GM19099 (cell line): ENCODE measurements around the gene CHRNE.
A peak's percentile ranks its signal among the peaks of the same experiment; 100 is the strongest.

Source experiments
- POLR2A ChIP-seq: IDR thresholded peaks from 3 replicates; pipeline ENCODE4 v1.6.1; 2011; ENCODE audit warnings: low read depth; ENCODE audit not compliant: insufficient read length; ENCODE audit errors: extremely low read depth

CHRNE gene

GRCh38 chr17:4942760-4943508 is 40.0 kb upstream of the CHRNE start:
- TF ChIP-seq POLR2A: peak; percentile 21

GRCh38 chr17:4941319-4941610 is 38.4 kb upstream of the CHRNE start:
- no peak for TF ChIP-seq POLR2A

- no peak for TF ChIP-seq POLR2A
These were observed 37.8 kb upstream of the CHRNE start for GRCh38 chr17:4940555-4941318.

- TF ChIP-seq POLR2A: peak; percentile 92
These were observed 37.1 kb upstream of the CHRNE start, which contains the start of the genes RNF167 and SLC25A11 for GRCh38 chr17:4939796-4940554. Gene RNF167, plus strand, starts transcription at chr17:4940268. Its CDS starts 642 bp downstream, at chr17:4940910. Gene SLC25A11, minus strand, starts transcription at chr17:4940046. Its CDS starts 136 bp downstream, at chr17:4939910.

- TF ChIP-seq POLR2A: no peak
These were observed 36.6 kb upstream of the CHRNE start for GRCh38 chr17:4939546-4939795.

GRCh38 chr17:4938688-4939545 is 36.0 kb upstream of the CHRNE start:
- TF ChIP-seq POLR2A: no peak

- TF ChIP-seq POLR2A: no peak
These were observed 35.2 kb upstream of the CHRNE start for GRCh38 chr17:4938069-4938491.

- no peak for TF ChIP-seq POLR2A
These were observed 34.7 kb upstream of the CHRNE start for GRCh38 chr17:4937553-4937952.

- no peak for TF ChIP-seq POLR2A
These were observed 33.5 kb upstream of the CHRNE start for GRCh38 chr17:4936436-4936835.

GRCh38 chr17:4935650-4936049 is 32.8 kb upstream of the CHRNE start:
- no peak for TF ChIP-seq POLR2A

- no peak for TF ChIP-seq POLR2A
These were observed 31.5 kb upstream of the CHRNE start for GRCh38 chr17:4934173-4934979.

- TF ChIP-seq POLR2A: no peak
These were observed 30.7 kb upstream of the CHRNE start for GRCh38 chr17:4933646-4934045.

GRCh38 chr17:4932756-4933155 is 29.9 kb upstream of the CHRNE start:
- TF ChIP-seq POLR2A: no peak

- no peak for TF ChIP-seq POLR2A
These were observed 29.1 kb upstream of the CHRNE start, which contains the start of gene GP1BA for GRCh38 chr17:4931963-4932362. Gene GP1BA, plus strand, starts transcription at chr17:4932277. Its CDS starts 328 bp downstream, at chr17:4932605.
